Measurements from ENCODE around the gene TTC23. TPM values are rescaled to one million over a fixed set of nuclear protein-coding genes. Genes with fewer than 3 reads are reported as not detected.

TTC23 gene
- 18.6 and 26.8 TPM in 2 replicates for total RNA-seq (ENCODE audit: low replicate concordance)

GRCh38 chr15:99249270-99249841, at the start of gene TTC23:
TTC23 (minus strand) TSS chr15:99249581; CDS start chr15:99228712, 20,869 bp downstream.

GRCh38 chr15:99250857-99251841, 1.8 kb upstream of the TTC23 start, which contains the start of gene LRRC28:
LRRC28 (plus strand) TSS chr15:99251481; CDS start chr15:99255958, 4,477 bp downstream.

GRCh38 chr15:99104788-99105513, 144.4 kb downstream of the TTC23 start, which contains the start of gene SYNM:
SYNM (plus strand) TSS chr15:99105080; CDS start chr15:99105200, 120 bp downstream.

Other genes starting within 250 kb of the TTC23 start
- gene PGPEP1L, start 241.8 kb downstream of the TTC23 start, total RNA-seq (ENCODE audit: low replicate concordance), result not detected in 2 replicates
- gene SYNM, start 144.5 kb downstream of the TTC23 start, total RNA-seq (ENCODE audit: low replicate concordance), result 2.4 and 8.9 TPM in 2 replicates
- 9.6 and 13.2 TPM in 2 replicates for gene LRRC28, start 1.9 kb upstream of the TTC23 start, total RNA-seq (ENCODE audit: low replicate concordance)